ENCODE data around the gene TTC12.
A peak's percentile ranks its signal among the peaks of the same experiment; 100 is the strongest.

Gene TTC12

GRCh38 chr11:113314389-113315301, at the start of gene TTC12:
Gene TTC12, plus strand, starts transcription at chr11:113314583. Its CDS starts 1,675 bp downstream, at chr11:113316258.
- peak; percentile 92 to 94 for DNase-seq

- no peak for DNase-seq
These were observed 49.0 kb upstream of the TTC12 start for GRCh38 chr11:113265362-113265761.

GRCh38 chr11:113267493-113267892, 46.9 kb upstream of the TTC12 start:
- no peak for DNase-seq

- DNase-seq, result no peak
These were observed 45.3 kb upstream of the TTC12 start for GRCh38 chr11:113269096-113269495.

GRCh38 chr11:113269636-113270035, 44.7 kb upstream of the TTC12 start:
- DNase-seq, result no peak

GRCh38 chr11:113270080-113270479, 44.3 kb upstream of the TTC12 start:
- DNase-seq, result no peak

- no peak for DNase-seq
These were observed 42.7 kb upstream of the TTC12 start for GRCh38 chr11:113271551-113272245.

- no peak for DNase-seq
These were observed 42.1 kb upstream of the TTC12 start for GRCh38 chr11:113272281-113272680.

GRCh38 chr11:113272927-113273615, 41.3 kb upstream of the TTC12 start:
- no peak for DNase-seq

- no peak for DNase-seq
These were observed 40.7 kb upstream of the TTC12 start for GRCh38 chr11:113273720-113274119.

GRCh38 chr11:113274713-113275582, 39.4 kb upstream of the TTC12 start:
- DNase-seq, result no peak

GRCh38 chr11:113275602-113276001, 38.8 kb upstream of the TTC12 start:
- no peak for DNase-seq

GRCh38 chr11:113276466-113276865, 37.9 kb upstream of the TTC12 start:
- DNase-seq, result no peak

- DNase-seq, result no peak
These were observed 36.5 kb upstream of the TTC12 start for GRCh38 chr11:113277907-113278306.

- DNase-seq, result no peak
These were observed 35.9 kb upstream of the TTC12 start for GRCh38 chr11:113278481-113278880.

- no peak for DNase-seq
These were observed 35.5 kb upstream of the TTC12 start for GRCh38 chr11:113278925-113279324.

- no peak for DNase-seq
These were observed 34.8 kb upstream of the TTC12 start for GRCh38 chr11:113279591-113279990.

GRCh38 chr11:113281052-113281725, 33.2 kb upstream of the TTC12 start:
- no peak for DNase-seq

- no peak for DNase-seq
These were observed 31.4 kb upstream of the TTC12 start for GRCh38 chr11:113282898-113283437.

GRCh38 chr11:113283881-113284280, 30.5 kb upstream of the TTC12 start:
- DNase-seq, result no peak

GRCh38 chr11:113286009-113286408, 28.4 kb upstream of the TTC12 start:
- DNase-seq, result no peak

Data from CD4-positive, alpha-beta T cell treated with Interleukin-4 for 1 hour (primary cell).